Measurements from ENCODE around the gene OR2V2. TPM values are rescaled to one million over a fixed set of nuclear protein-coding genes. Genes with fewer than 3 reads are reported as not detected.
"Not testable (repeated sequence)": the region's sequence is repeated elsewhere in the genome, so short reads cannot be mapped to it uniquely, and the experiment has no call there.

OR2V2 gene
- total RNA-seq, 2 experiments from 2014 or later: not detected

- H3K9me3 Mint-ChIP-seq: no peaks in the 10 kb centered on the region
- no peak overlapping the region for H3K4me3 Mint-ChIP-seq
- no peak overlapping the region for H3K27ac Mint-ChIP-seq
- H3K36me3 Mint-ChIP-seq: no peaks in the 10 kb centered on the region
- H3K27me3 Mint-ChIP-seq: peaks cover 56% of the 10 kb centered on the region
- no peak for DNase-seq
- H3K4me1 Mint-ChIP-seq: no peaks in the 10 kb centered on the region
These were observed 19.3 kb upstream of the OR2V2 start for GRCh38 chr5:181127907-181128626.

GRCh38 chr5:181129601-181130000 is 17.8 kb upstream of the OR2V2 start:
- Mint-ChIP-seq H3K36me3 (no peaks in the 10 kb centered on the region), H3K27ac (no peak overlapping the region), H3K9me3 (no peaks in the 10 kb centered on the region), H3K4me3 (no peak overlapping the region), H3K4me1 (no peaks in the 10 kb centered on the region), H3K27me3 (peaks cover 58% of the 10 kb centered on the region)
- no peak for DNase-seq

GRCh38 chr5:181130081-181130480 is 17.3 kb upstream of the OR2V2 start:
- not testable (repeated sequence) for H3K36me3 Mint-ChIP-seq, H3K27ac Mint-ChIP-seq, DNase-seq, H3K9me3 Mint-ChIP-seq, H3K4me1 Mint-ChIP-seq, H3K4me3 Mint-ChIP-seq
- H3K27me3 Mint-ChIP-seq: peaks cover 58% of the 10 kb centered on the region

GRCh38 chr5:181130832-181131496 is 16.4 kb upstream of the OR2V2 start, which contains the start of gene OR2V1:
TSS of gene OR2V1 (minus strand) at chr5:181131169. CDS start at chr5:181125304, 5,865 bp downstream.
- Mint-ChIP-seq H3K27ac (no peak within 1 kb of the TSS), H3K36me3 (no peaks in the 10 kb centered on the region), H3K9me3 (no peaks in the 10 kb centered on the region), H3K4me3 (no peak within 1 kb of the TSS), H3K27me3 (peaks cover 51% of the 10 kb centered on the region), H3K4me1 (no peaks in the 10 kb centered on the region)
- no peak for DNase-seq

GRCh38 chr5:181131514-181131913 is 15.9 kb upstream of the OR2V2 start:
- no peaks in the 10 kb centered on the region for H3K4me1 Mint-ChIP-seq
- H3K9me3 Mint-ChIP-seq: no peaks in the 10 kb centered on the region
- H3K4me3 Mint-ChIP-seq: no peak overlapping the region
- no peak overlapping the region for H3K27ac Mint-ChIP-seq
- DNase-seq: no peak
- peaks cover 45% of the 10 kb centered on the region for H3K27me3 Mint-ChIP-seq
- H3K36me3 Mint-ChIP-seq: no peaks in the 10 kb centered on the region

DNA sequence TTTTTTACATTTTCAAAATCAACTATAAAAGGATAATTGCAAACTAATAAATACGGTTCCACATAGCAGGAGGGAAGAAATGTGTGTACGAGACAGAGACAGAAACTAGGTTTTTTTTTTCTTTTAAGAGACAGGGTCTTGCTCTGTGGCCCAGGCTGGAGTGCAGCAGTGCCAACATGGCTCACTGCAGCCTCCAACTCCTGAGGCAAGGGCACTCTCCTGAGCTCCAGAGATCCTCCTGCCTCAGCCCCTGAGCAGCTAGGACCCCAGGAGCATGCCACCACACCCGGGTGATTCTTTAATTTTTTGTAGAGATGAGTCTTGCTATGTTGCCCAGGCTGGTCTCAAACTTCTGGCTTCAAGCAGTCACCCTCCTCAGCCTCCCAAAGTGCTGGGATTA is 14.3 kb upstream of the OR2V2 start:
- Mint-ChIP-seq H3K4me1 (no peaks in the 10 kb centered on the region), H3K36me3 (no peaks in the 10 kb centered on the region), H3K4me3 (no peak overlapping the region), H3K9me3 (peaks cover 9% of the 10 kb centered on the region), H3K27me3 (peaks cover 36% of the 10 kb centered on the region), H3K27ac (no peak overlapping the region)
- no peak for DNase-seq

DNA sequence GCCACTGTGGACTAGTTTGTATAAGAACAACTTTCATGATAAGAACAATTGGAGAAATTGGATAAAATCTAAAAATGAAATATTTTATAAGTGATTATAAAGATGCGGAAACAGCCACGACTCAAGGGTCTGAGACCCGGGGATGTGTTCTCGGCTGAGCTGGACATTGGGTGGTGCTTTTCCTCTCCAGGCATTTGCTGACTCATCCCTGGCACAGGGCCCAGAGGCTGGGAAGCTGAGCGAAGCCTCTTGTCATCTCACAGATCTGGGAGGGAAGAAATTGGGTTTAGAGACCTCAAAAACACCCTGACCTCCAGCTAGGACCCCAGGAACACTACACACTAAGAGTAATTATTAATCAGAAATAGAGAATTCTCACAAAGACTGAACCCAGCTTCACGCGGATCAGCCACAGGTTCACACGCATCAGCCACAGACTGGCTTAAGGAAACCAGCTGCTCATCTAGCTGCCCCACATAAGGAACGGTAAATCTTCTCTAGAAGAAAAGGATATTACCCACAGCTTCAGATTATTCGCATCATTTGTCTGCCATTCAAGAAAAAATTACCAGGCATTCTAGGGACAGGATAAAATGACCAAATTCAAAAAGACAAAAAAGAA is 13.7 kb upstream of the OR2V2 start:
- H3K9me3 Mint-ChIP-seq: peaks cover 12% of the 10 kb centered on the region
- no peak overlapping the region for H3K4me3 Mint-ChIP-seq
- DNase-seq: no peak
- peaks cover 30% of the 10 kb centered on the region for H3K27me3 Mint-ChIP-seq
- H3K36me3 Mint-ChIP-seq: no peaks in the 10 kb centered on the region
- no peak overlapping the region for H3K27ac Mint-ChIP-seq
- no peaks in the 10 kb centered on the region for H3K4me1 Mint-ChIP-seq

- no peak for DNase-seq
- H3K9me3 Mint-ChIP-seq: peaks cover 13% of the 10 kb centered on the region
- H3K27ac Mint-ChIP-seq: no peak overlapping the region
- H3K4me3 Mint-ChIP-seq: no peak overlapping the region
- peaks cover 28% of the 10 kb centered on the region for H3K27me3 Mint-ChIP-seq
- H3K4me1 Mint-ChIP-seq: no peaks in the 10 kb centered on the region
- no peaks in the 10 kb centered on the region for H3K36me3 Mint-ChIP-seq
These were observed 13.1 kb upstream of the OR2V2 start for GRCh38 chr5:181134259-181134658.

- Mint-ChIP-seq H3K9me3 (peaks cover 18% of the 10 kb centered on the region), H3K4me3 (no peak overlapping the region), H3K36me3 (no peaks in the 10 kb centered on the region), H3K27ac (no peak overlapping the region), H3K4me1 (no peaks in the 10 kb centered on the region), H3K27me3 (peaks cover 27% of the 10 kb centered on the region)
- no peak for DNase-seq
These were observed 10.9 kb upstream of the OR2V2 start for GRCh38 chr5:181136361-181136955.

- Mint-ChIP-seq H3K9me3 (peaks cover 18% of the 10 kb centered on the region), H3K36me3 (no peaks in the 10 kb centered on the region), H3K27ac (no peak overlapping the region), H3K27me3 (peaks cover 24% of the 10 kb centered on the region), H3K4me1 (no peaks in the 10 kb centered on the region), H3K4me3 (no peak overlapping the region)
- no peak for DNase-seq
These were observed 9.1 kb upstream of the OR2V2 start for GRCh38 chr5:181138258-181138657.

DNA sequence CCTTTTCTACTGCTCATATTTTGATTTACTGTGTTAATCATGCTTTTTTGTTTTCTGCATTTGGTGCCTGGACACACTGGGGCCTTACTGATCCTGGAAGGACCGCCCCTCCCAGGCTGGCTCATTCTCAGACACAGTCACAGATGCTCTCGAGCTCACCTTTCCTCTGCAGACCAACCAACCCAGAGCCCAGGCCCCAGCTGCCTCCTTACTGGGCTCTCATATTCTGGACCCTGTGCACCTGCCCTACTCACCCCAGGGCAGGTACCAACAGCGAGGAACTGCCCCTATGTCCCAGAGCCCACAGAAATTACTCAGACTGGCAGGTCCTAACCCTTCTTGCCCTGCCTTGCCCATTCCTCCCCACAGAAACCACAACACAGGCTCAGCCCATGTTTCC is 6.6 kb upstream of the OR2V2 start:
- Mint-ChIP-seq H3K27ac (no peak overlapping the region), H3K36me3 (no peaks in the 10 kb centered on the region), H3K27me3 (peaks cover 36% of the 10 kb centered on the region), H3K9me3 (peaks cover 18% of the 10 kb centered on the region), H3K4me3 (no peak overlapping the region), H3K4me1 (no peaks in the 10 kb centered on the region)
- no peak for DNase-seq

DNA sequence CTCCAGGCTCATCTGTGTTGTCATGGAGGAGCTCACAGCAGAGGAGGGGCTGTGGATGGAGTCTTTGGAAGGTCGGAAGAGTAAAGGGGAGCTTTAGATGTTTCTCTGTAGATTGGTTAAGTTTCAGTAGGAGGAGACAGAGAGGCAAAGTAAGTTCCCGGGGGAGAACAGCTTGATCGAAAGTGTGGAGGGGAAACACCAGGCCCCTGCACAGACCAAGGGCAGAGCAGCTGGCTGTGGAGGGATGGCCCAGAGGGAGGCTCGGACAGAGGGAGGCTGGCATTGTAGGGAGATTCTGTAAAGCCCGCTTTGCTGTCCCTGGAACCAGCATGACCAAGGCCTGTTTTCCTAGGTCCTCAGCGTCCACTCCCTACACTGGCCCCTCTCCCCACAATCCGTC is 5.3 kb upstream of the OR2V2 start:
- Mint-ChIP-seq H3K27me3 (peaks cover 43% of the 10 kb centered on the region), H3K9me3 (peaks cover 16% of the 10 kb centered on the region), H3K4me3 (no peak overlapping the region), H3K27ac (no peak overlapping the region), H3K4me1 (no peaks in the 10 kb centered on the region), H3K36me3 (no peaks in the 10 kb centered on the region)
- DNase-seq: no peak

- H3K4me1 Mint-ChIP-seq: no peaks in the 10 kb centered on the region
- no peaks in the 10 kb centered on the region for H3K9me3 Mint-ChIP-seq
- no peak overlapping the region for H3K4me3 Mint-ChIP-seq
- no peaks in the 10 kb centered on the region for H3K36me3 Mint-ChIP-seq
- no peak for DNase-seq
- H3K27me3 Mint-ChIP-seq: peaks cover 57% of the 10 kb centered on the region
- H3K27ac Mint-ChIP-seq: no peak overlapping the region
These were observed 2.3 kb upstream of the OR2V2 start for GRCh38 chr5:181145133-181145532.

DNA sequence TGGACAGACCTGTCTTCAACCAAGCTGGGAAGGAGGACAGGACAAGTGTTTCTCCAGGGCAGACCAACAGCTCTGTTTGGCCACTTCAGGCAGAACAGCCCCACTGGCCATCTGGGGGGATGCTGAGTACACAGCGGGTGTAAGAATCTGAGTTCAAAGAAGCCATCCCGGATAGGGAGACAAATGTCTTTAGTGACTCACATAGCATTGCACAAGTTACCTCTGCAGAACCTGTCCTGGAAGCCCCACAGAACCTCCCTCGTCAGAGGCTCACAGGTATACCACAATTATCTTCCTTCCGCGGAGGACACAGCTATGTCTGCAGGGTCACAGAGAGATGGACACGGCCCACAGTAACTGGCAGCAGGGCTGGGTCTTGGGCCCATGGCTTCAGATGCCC is 2.0 kb downstream of the OR2V2 start:
- H3K27me3 Mint-ChIP-seq: peaks cover 32% of the 10 kb centered on the region
- H3K27ac Mint-ChIP-seq: no peak overlapping the region
- DNase-seq: no peak
- H3K4me1 Mint-ChIP-seq: peaks cover 4% of the 10 kb centered on the region
- H3K36me3 Mint-ChIP-seq: no peaks in the 10 kb centered on the region
- H3K9me3 Mint-ChIP-seq: no peaks in the 10 kb centered on the region
- H3K4me3 Mint-ChIP-seq: no peak overlapping the region
